Neural cell (in vitro differentiated cells): Measurements from ENCODE around the gene PGAP2. TPM values are rescaled to one million over a fixed set of nuclear protein-coding genes. Genes with fewer than 3 reads are reported as not detected.
A peak's percentile ranks its signal among the peaks of the same experiment; 100 is the strongest.

Experiments
- H2AFZ ChIP-seq: fragments of 200-600, 300-800 bp; sonication (generic), shearing (Covaris generic); 2 replicates; pipeline ENCODE4 v1.6.0; 2014; ENCODE audit warnings: low read depth, mild to moderate bottlenecking, antibody characterized with exemption, low read length, moderate library complexity
- H3F3A ChIP-seq: fragments of 200-600 bp; shearing (Covaris generic); 2 replicates; pipeline ENCODE4 v1.6.1; 2016; ENCODE audit warnings: mild to moderate bottlenecking, moderate library complexity, mixed read lengths, antibody characterized with exemption, low read length; ENCODE audit not compliant: insufficient read depth, poor library complexity, severe bottlenecking
- H3K27ac ChIP-seq: fragments of 200-600, 300-800 bp; sonication (generic), shearing (Covaris generic); 2 replicates; pipeline ENCODE4 v1.5.1; 2014; ENCODE audit warnings: mild to moderate bottlenecking, low read length, moderate library complexity
- H3K27me3 ChIP-seq: fragments of 300-800, 200-600 bp; sonication (generic), shearing (Covaris generic); 2 replicates; pipeline ENCODE4 v1.6.0; 2014; ENCODE audit warnings: mild to moderate bottlenecking, low read depth, low read length, moderate library complexity; ENCODE audit not compliant: insufficient read depth
- H3K36me3 ChIP-seq: fragments of 300-800, 200-600 bp; sonication (generic), shearing (Covaris generic); 2 replicates; pipeline ENCODE4 v1.5.1; 2014; ENCODE audit warnings: mild to moderate bottlenecking, antibody characterized with exemption, low read length, moderate library complexity; ENCODE audit not compliant: insufficient read depth
- H3K4me2 ChIP-seq: fragments of 300-800, 200-600 bp; sonication (generic), shearing (Covaris generic); 2 replicates; pipeline ENCODE4 v1.6.0; 2014; ENCODE audit warnings: mild to moderate bottlenecking, low read length
- H3K4me3 ChIP-seq: fragments of 300-800, 200-600 bp; sonication (generic), shearing (Covaris generic); 2 replicates; pipeline ENCODE4 v1.5.1; 2014; ENCODE audit warnings: mild to moderate bottlenecking, low read length, moderate library complexity
- H3K79me2 ChIP-seq: fragments of 200-600 bp; shearing (Covaris generic); replicated peaks from 2 replicates; pipeline ENCODE4 v1.6.0; 2014; ENCODE audit warnings: mild to moderate bottlenecking, low read length, moderate library complexity; ENCODE audit not compliant: insufficient read depth
- H3K9ac ChIP-seq: fragments of 300-800, 200-600 bp; sonication (generic), shearing (Covaris generic); 2 replicates; pipeline ENCODE4 v1.6.1; 2016; ENCODE audit warnings: mild to moderate bottlenecking, low read length, mixed read lengths
- H3K9me2 ChIP-seq: fragments of 200-600 bp; shearing (Covaris generic); 2 replicates; pipeline ENCODE4 v1.6.1; 2016; ENCODE audit warnings: mild to moderate bottlenecking, low read length, mixed read lengths; ENCODE audit not compliant: insufficient read depth
- H3K9me3 ChIP-seq: fragments of 200-600, 300-800 bp; sonication (generic), shearing (Covaris generic); 2 replicates; pipeline ENCODE4 v1.6.1; 2016; ENCODE audit warnings: mild to moderate bottlenecking, mixed run types, low read length, moderate library complexity, mixed read lengths
- H4K20me1 ChIP-seq: fragments of 200-600 bp; shearing (Covaris generic); 2 replicates; pipeline ENCODE4 v1.6.1; 2016; ENCODE audit warnings: mild to moderate bottlenecking, mixed run types; ENCODE audit not compliant: insufficient read depth
- CTCF ChIP-seq: fragments of 450-650 bp; IDR thresholded peaks from 2 replicates; pipeline ENCODE4 v1.5.1; 2014; ENCODE audit warnings: antibody characterized with exemption, mild to moderate bottlenecking, moderate library complexity; ENCODE audit not compliant: poor library complexity, severe bottlenecking
- EP300 ChIP-seq: fragments of 450-650 bp; conservative IDR thresholded peaks from 2 replicates; pipeline ENCODE4 v1.6.1; 2014; ENCODE audit warnings: antibody characterized with exemption, mild to moderate bottlenecking, moderate library complexity; ENCODE audit not compliant: poor library complexity, severe bottlenecking
- EZH2 ChIP-seq: fragments of 200-600, 300-800 bp; shearing (Covaris generic), sonication (generic); IDR thresholded peaks from 2 replicates; pipeline ENCODE4 v1.6.1; 2014; ENCODE audit warnings: antibody characterized with exemption, low read length, borderline replicate concordance, mild to moderate bottlenecking; ENCODE audit not compliant: insufficient read depth, poor library complexity, severe bottlenecking
- MXI1 ChIP-seq: fragments of 450-650 bp; conservative IDR thresholded peaks from 2 replicates; pipeline ENCODE4 v1.6.1; 2014; ENCODE audit warnings: antibody characterized with exemption, mild to moderate bottlenecking; ENCODE audit not compliant: poor library complexity, severe bottlenecking
- POLR2AphosphoS5 ChIP-seq: IDR thresholded peaks from 2 replicates; pipeline ENCODE4 v1.6.1; 2012
- RAD21 ChIP-seq: fragments of 450-650 bp; conservative IDR thresholded peaks from 2 replicates; pipeline ENCODE4 v1.6.1; 2014; ENCODE audit warnings: antibody characterized with exemption, mild to moderate bottlenecking, moderate library complexity
- SMC3 ChIP-seq: fragments of 450-650 bp; conservative IDR thresholded peaks from 2 replicates; pipeline ENCODE4 v1.6.1; 2014; ENCODE audit warnings: antibody characterized with exemption, mild to moderate bottlenecking, moderate library complexity; ENCODE audit not compliant: poor library complexity
- TAF1 ChIP-seq: IDR thresholded peaks from 2 replicates; pipeline ENCODE4 v1.6.1; 2012; ENCODE audit warnings: low read depth
- polyA plus RNA-seq: library from polyadenylated mRNA; depleted of rRNA; stranded (reverse); fragments of >200 nt; gene quantifications from 2 replicates; pipeline ENCODE4 v1.2.3, GENCODE V29; 2014
- TF ChIP-seq, protein P1 (sequence below): IDR thresholded peaks from 2 replicates; pipeline ENCODE4 v1.6.1; 2012; ENCODE audit warnings: borderline replicate concordance

Gene PGAP2
- polyA plus RNA-seq, 1 donor from 2014 or later, result 30.1 TPM

DNA sequence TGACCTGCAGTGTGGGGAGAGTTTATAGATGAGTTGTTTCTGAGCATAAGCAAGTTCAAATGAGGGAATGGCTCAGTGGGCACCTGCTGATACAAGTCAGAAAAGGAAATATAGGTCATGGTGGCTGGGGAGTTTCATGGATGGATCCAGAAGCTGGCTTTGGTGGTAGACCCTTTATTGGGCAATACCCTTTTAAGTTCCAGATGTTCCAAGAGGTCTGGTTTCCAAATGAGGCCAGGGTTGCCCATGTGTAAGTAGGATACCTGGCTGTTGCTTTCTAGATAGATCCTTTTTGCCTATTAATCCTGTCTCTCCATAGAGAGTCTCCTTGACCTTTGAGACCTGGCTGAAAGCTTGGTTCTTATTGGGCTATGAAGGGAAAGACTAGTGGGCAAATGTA is 49.3 kb downstream of the PGAP2 start:
- TF ChIP-seq MXI1, result no peak
- TF ChIP-seq CTCF, result no peak
- TF ChIP-seq, protein P1, sequence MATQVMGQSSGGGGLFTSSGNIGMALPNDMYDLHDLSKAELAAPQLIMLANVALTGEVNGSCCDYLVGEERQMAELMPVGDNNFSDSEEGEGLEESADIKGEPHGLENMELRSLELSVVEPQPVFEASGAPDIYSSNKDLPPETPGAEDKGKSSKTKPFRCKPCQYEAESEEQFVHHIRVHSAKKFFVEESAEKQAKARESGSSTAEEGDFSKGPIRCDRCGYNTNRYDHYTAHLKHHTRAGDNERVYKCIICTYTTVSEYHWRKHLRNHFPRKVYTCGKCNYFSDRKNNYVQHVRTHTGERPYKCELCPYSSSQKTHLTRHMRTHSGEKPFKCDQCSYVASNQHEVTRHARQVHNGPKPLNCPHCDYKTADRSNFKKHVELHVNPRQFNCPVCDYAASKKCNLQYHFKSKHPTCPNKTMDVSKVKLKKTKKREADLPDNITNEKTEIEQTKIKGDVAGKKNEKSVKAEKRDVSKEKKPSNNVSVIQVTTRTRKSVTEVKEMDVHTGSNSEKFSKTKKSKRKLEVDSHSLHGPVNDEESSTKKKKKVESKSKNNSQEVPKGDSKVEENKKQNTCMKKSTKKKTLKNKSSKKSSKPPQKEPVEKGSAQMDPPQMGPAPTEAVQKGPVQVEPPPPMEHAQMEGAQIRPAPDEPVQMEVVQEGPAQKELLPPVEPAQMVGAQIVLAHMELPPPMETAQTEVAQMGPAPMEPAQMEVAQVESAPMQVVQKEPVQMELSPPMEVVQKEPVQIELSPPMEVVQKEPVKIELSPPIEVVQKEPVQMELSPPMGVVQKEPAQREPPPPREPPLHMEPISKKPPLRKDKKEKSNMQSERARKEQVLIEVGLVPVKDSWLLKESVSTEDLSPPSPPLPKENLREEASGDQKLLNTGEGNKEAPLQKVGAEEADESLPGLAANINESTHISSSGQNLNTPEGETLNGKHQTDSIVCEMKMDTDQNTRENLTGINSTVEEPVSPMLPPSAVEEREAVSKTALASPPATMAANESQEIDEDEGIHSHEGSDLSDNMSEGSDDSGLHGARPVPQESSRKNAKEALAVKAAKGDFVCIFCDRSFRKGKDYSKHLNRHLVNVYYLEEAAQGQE, result no peak
- TF ChIP-seq POLR2AphosphoS5, result no peak
- no peak for TF ChIP-seq RAD21
- no peak for TF ChIP-seq EZH2
- no peak for TF ChIP-seq SMC3
- TF ChIP-seq TAF1, result no peak
- TF ChIP-seq EP300, result no peak
- peaks cover 4% of the 10 kb centered on the region for H3K79me2 ChIP-seq
- H3K4me2 ChIP-seq, result peak overlapping the region; percentile 28
- peak overlapping the region; percentile 91 for H3K4me3 ChIP-seq
- H3K27me3 ChIP-seq, result no peaks in the 10 kb centered on the region
- no peaks in the 10 kb centered on the region for H4K20me1 ChIP-seq
- no peak overlapping the region for H3K27ac ChIP-seq
- H2AFZ ChIP-seq, result no peak overlapping the region
- H3K9me2 ChIP-seq, result no peaks in the 10 kb centered on the region
- H3F3A ChIP-seq, result no peaks in the 10 kb centered on the region
- no peaks in the 10 kb centered on the region for H3K9me3 ChIP-seq
- H3K36me3 ChIP-seq, result no peaks in the 10 kb centered on the region
- H3K9ac ChIP-seq, result no peak overlapping the region

GRCh38 chr11:3859373-3859881 is 51.1 kb downstream of the PGAP2 start:
- H3K27ac ChIP-seq, result no peak overlapping the region
- H3K4me3 ChIP-seq, result peak overlapping the region; percentile 91
- H3K79me2 ChIP-seq, result peaks cover 4% of the 10 kb centered on the region
- H3K36me3 ChIP-seq, result no peaks in the 10 kb centered on the region
- H3F3A ChIP-seq, result no peaks in the 10 kb centered on the region
- TF ChIP-seq CTCF, result no peak
- TF ChIP-seq MXI1, result no peak
- TF ChIP-seq EZH2, result no peak
- no peak for TF ChIP-seq TAF1
- TF ChIP-seq EP300, result no peak
- TF ChIP-seq POLR2AphosphoS5, result no peak
- no peak for TF ChIP-seq RAD21
- TF ChIP-seq, protein P1, result no peak
- no peak for TF ChIP-seq SMC3
- H3K4me2 ChIP-seq, result no peak overlapping the region
- H3K27me3 ChIP-seq, result no peaks in the 10 kb centered on the region
- H3K9me2 ChIP-seq, result no peaks in the 10 kb centered on the region
- no peaks in the 10 kb centered on the region for H4K20me1 ChIP-seq
- H3K9ac ChIP-seq, result no peak overlapping the region
- H2AFZ ChIP-seq, result no peak overlapping the region
- H3K9me3 ChIP-seq, result no peaks in the 10 kb centered on the region
